ENCODE data around the gene RSPH4A.
"Not testable (repeated sequence)": the region's sequence is repeated elsewhere in the genome, so short reads cannot be mapped to it uniquely, and the experiment has no call there.

The RSPH4A gene

DNA sequence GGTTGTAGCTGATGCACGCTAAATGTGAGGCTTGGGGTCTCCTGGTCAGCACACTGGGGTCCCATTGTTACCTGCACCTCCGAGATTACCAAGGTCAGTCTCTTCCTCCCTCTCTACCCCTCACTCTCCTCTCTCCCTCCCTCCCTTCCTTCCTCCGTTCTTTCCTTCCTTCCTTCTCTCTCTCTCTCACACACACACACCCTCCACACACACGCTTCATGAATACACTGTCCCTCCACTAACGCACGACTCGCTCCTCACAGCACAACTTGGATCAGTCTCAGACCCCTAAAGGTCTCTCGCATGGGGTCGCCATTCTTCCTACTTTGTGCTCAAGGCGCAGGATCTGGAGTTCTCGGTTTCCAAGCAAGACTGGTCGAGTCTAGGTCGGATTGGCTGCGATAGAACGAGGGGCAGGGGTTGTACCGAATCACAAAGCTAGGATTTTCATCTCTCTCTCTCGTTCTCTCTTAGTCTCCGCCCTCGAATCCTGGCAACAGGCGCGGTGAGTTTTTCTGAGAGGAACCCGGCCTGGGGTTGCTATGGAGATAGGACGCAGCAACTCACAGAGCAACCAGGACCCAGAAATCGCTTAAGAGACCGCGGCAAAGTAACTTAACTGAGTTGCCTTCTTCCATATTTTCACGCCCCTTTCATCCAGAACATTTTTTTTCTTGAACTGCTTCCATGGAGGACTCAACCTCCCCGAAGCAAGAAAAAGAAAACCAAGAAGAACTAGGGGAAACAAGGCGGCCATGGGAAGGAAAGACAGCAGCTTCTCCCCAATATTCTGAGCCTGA is at the start of gene RSPH4A:
Gene RSPH4A (plus strand): TSS at position 543 of the 800 bp plus-strand sequence. CDS start 145 bp downstream, at position 688.
- peak; percentile 1 to 87 (median 71) for DNase-seq

DNA sequence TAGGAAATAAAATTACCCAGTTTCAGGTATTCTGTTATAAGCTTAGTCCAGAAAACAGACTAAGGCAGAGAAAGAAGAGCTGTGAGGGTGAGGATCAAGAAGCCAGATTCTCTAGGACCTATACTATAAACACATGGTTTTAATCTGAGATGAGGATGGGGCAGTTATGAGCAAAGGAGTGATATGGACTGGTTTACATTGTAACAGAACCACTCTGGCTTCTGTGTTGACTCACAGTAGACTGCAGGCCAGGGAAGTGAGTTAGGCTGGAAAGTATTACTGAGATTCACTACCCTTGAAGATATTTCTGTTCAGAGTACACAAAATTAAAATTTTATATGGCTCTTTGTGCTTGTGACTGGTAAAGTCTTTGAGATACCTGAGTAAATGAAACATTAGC is 48.2 kb upstream of the RSPH4A start:
- no peak for DNase-seq

- DNase-seq: no peak
Observed at GRCh38 chr6:116568821-116569755, 47.2 kb upstream of the RSPH4A start.

DNA sequence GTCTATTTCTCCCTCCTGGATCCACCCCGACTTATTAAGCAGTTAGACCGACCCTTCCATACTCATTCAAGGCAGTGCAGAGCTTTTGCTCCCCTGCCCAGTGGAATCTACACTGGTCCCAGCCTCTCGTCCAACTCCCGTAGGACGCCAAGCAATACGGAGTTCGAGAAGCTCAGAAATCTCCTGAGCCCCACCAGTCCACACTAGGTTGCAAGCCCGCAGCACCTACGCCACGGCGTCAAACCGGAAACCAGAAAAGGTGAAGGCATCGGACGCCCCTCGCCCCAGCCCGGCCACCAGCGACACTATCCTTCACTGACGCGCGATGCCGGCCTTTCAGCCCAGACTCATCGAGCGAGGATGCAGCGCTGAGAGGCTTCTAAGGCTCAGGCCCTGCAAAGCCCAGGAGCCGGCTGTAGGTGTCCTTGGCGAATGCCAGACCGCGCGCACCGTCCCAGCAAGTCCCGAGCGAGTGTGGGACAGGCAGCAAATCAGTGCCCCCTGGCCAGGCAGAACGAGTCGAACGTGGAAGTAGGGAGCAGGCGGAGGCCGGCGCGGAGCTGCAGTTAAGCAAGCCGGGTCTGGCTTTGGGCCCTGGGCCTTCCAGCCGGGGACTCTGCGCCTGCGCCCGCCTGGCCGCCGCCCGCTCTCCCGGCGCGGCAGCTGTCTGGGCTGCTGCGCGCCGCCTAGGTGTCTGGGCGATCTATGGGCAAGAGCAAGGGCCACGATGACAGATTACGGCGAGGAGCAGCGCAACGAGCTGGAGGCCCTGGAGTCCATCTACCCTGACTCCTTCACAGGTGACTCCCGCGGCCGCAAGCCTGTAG is 45.2 kb upstream of the RSPH4A start, which contains the start of gene RWDD1:
Gene RWDD1 (plus strand): TSS at position 649 of the 827 bp plus-strand sequence. CDS start 79 bp downstream, at position 728.
- DNase-seq: peak; percentile 88 to 99 (median 96)

DNA sequence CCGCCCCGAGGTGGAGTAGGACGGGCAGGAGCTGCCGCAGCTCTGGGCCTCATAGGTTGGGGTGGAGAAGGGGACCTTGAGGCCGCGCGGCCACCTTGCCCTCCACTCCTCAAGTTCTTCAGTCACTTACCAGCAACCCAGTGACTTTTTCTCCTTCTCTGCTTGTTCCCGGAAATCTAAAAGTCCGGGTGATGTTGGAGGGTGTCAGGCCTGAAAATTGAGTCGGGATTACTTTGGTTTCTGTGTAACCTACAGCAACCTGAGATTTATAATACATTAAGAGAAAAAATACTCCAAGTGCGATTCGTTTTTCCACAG is 44.6 kb upstream of the RSPH4A start:
- DNase-seq: no peak

DNA sequence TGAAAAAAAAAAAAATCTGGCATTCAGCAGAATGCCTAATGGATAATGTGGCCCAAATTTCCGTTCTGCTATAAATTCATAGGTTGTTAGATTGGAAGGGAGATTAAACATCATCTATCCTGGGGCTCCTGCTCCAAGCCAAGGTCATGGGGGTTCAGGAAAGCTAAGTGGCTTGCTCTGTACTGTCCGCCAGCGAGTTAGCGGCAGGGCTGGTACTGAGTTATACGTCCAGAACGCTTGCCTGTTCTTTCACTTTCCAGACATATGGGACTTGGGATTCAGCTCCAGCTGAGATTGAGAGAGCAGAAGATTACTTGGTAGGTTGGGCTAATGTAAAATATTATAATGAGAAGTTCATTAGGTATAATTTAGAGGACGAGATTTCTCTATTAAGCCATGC is 44.1 kb upstream of the RSPH4A start:
- DNase-seq: peak in 1 of 14 donors; percentile 1

GRCh38 chr6:116575227-116575626 is 41.1 kb upstream of the RSPH4A start:
- DNase-seq: no peak

DNA sequence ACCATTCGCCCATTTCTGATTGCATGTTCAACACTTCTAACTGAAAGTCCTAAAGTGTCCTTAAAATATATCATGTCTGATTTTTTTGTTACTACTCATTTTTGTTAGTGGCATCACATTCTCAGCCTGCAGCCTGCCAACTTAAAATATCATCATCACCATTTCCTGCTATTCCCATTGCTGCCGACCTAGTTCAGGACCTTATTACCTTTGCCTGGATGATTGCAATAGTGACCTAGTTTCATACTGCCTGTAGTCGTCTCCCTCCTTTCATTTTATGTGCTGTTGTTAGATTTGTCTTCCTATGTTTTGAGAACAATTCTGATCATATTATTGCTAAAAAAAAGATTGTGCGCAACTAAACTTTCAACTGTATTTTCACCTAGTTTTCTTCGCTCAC is 38.8 kb upstream of the RSPH4A start:
- DNase-seq: no peak

DNA sequence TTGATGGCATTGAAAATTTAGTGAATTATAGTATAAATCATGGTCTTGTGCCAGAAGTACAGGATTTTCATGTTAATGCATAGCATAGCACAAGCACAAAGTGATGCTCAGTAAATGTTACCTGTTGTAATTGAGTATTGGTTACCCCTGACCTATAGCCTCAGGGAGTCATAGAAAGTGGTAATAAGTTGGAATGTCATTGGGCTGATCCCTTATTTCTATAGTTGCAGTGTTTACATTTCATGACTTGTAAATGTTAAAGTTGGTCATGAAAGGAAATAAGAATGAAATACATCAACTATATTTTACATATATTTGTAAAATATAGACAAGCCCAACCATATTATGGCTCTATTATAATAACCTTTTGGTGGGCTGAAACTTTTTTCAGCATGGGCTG is 37.9 kb upstream of the RSPH4A start:
- DNase-seq: no peak

- DNase-seq: no peak
Observed at GRCh38 chr6:116579143-116579542, 37.1 kb upstream of the RSPH4A start.

- no peak for DNase-seq
Observed at GRCh38 chr6:116580198-116580597, 36.1 kb upstream of the RSPH4A start.

GRCh38 chr6:116586276-116586675 is 30.0 kb upstream of the RSPH4A start:
- no peak for DNase-seq

DNA sequence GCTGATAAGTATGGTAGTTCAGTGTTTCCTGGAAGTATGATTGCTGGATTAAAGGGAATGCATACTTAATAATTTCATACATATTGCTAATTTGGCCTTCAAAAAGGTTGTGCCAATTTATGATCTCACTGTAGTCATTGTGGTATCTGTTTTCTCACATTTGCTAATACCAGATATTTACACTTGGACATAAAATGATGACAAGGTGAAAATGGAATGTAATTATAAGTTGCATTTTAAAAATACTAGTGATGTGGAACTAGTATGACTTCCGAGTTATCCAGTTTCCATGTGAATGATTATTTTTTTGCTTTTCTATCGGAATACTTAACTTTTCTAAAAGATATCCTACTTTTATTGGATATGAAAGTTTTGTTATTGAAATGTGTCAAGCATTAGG is 29.5 kb upstream of the RSPH4A start:
- no peak for DNase-seq

DNA sequence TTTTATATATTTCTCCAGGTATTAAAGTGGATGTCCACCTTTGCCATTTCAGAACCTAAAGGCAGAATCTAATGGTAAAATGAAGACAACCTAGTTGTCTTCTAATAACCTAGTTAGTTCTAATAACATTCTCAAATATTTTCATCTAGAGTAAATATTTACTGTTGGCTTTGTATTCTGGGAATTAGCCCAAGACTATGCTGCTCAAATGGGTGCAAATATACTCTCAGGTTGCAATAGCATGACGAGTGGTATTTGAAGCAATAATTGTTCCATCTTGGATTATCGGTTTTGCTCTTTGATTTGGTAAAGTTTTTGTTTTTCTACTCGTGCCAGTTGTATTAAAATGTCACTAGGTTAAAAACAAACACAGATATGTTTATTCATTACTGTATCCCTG is 21.0 kb upstream of the RSPH4A start:
- no peak for DNase-seq

DNA sequence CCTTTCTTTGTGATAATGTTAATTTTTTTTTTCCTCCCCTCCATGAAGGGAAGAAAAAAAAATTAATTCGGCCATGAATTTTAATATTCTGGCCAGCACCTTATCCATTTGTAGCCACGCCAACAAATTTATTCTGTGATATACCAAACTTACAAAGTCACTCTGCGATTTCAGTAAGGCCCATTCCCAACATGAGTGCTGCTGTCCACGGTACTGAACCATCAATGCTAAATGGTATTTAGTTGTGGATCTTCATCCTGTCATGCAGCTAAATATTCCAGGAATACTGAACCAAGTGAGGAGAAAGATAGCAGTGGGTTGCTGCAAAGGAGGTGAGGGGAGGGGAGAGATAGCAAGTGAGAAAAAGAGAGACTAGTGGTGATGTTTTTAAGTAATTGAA is 19.5 kb upstream of the RSPH4A start:
- no peak for DNase-seq

GRCh38 chr6:116603916-116604315 is 12.4 kb upstream of the RSPH4A start:
- not testable (repeated sequence) for DNase-seq

GRCh38 chr6:116604868-116605267 is 11.4 kb upstream of the RSPH4A start:
- DNase-seq: not testable (repeated sequence)

DNA sequence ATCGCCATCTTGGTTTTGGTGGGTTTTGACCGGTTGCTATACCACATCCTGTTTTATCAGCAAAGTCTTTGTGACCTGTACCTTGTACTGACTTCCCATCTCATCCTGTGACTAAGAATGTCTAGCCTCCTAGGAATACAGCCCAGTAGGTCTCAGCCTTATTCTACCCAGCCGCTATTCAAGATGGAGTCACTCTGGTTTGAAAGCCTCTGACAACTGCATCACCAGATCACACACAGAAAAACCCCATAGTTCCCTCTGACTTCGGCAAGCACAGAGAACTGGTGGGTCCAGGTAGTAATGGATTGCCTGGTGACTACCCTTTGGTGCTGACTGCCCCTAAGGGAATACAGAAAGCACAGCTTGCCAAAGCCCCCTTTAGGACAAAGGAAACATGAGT is 10.3 kb upstream of the RSPH4A start:
- DNase-seq: no peak

DNA sequence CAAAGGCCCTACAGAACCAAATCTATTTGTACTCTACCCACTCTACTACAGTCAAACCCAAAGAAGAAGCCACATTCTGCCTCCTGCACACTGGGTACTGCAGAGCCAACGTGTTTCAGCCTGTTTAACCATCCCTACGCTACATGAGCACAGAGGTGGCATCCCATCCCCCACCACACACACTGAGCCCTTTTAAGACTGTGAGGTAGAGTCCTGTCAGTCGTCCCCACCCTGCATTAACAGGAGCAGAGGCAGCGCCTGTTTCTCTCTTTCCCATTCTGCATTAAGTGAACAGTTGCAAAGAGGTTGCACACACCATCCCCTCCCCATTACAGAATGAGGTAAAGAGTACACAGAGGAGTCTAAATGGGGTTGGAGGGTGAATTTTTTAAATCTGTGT is 5.2 kb upstream of the RSPH4A start:
- DNase-seq: no peak

DNA sequence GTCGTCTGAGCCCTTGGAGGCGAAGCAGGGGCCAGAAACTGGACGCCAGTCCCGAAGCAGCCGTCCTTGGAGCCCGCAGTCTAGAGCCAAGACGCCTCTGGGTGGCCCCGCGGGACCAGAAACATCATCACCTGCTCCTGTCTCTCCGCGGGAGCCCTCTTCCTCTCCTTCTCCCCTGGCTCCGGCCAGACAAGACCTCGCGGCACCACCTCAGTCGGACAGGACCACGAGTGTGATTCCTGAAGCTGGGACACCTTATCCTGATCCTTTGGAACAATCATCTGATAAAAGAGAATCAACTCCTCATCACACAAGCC is 416 bp downstream of the RSPH4A start:
- DNase-seq: peak in 1 of 14 donors; percentile 8

- no peak for DNase-seq
Observed at GRCh38 chr6:116624036-116624805, 7.9 kb downstream of the RSPH4A start.

GRCh38 chr6:116625872-116626271 is 9.6 kb downstream of the RSPH4A start:
- DNase-seq: no peak
